ENCODE data around the gene GBF1.
"Not testable (repeated sequence)": the region's sequence is repeated elsewhere in the genome, so short reads cannot be mapped to it uniquely, and the experiment has no call there.

Gene GBF1

DNA sequence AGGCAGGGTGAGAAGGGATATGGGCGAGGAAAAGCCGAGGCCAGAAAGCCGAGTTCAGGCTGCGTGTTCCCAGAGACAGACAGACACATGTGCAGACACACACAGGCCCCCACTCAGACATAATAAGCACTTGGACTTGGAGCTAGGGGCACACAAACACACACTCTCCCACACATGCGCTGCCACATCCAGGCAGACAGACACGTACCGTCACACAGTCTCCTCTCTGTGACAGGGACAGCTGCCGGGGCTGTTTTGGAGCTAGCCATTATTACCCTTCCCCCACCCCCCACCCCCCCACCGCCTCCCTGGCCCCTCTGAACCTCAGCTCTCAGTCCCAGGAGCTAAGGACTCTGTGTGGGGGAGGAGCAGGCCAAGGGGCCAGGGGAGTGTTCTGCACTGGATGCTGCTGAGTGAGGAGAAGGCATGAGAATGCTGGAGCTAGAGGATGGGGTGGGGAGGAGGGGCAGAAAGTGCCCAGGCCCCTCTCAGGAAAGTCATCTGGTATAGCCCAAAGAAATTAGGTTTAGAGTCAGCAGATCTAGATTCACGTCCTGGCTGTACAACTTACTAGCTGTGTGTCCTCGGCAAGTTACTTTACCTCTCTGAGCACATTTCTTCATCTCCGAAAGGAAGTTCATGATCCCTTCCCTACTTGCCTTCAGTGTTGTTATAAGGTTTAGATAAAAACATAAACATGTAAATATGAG lies 10.3 kb upstream of the GBF1 start:
- no peak for DNase-seq

DNA sequence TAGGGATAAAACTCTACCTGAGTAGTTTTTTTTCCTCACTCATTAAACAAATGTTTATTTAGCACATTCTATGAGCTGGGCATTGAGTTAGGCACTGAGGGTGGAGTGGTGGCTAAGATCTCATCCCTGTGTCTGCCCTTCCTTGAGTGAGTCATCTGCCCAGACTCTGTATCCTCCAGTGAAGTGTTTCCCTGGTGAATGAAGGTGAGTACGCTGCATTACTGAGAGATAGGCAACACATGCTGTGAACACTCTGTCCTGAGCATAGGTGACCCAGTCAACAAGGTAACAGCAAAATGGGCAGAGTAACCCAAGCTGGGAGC lies 9.8 kb upstream of the GBF1 start:
- DNase-seq: no peak

DNA sequence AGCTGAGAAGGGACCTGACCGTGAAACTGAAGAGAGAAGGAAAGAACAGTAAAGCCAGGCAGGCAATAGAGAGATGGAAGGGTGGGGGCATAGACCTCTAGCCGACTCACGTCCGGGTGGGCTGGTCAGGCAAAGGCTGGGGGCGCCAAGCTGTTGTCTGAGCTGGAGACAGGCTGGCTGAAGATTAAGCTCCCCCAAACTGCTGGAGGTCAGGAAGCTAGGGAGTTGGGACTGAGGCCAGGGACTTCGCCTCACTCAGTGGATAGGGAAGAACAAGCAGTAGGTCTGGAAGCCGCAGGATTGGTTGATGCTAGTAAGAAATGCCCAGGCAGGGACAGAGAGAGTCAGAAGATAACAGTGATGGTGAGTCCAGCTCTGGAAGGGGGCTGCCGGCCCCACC lies 9.3 kb upstream of the GBF1 start:
- DNase-seq: no peak

DNA sequence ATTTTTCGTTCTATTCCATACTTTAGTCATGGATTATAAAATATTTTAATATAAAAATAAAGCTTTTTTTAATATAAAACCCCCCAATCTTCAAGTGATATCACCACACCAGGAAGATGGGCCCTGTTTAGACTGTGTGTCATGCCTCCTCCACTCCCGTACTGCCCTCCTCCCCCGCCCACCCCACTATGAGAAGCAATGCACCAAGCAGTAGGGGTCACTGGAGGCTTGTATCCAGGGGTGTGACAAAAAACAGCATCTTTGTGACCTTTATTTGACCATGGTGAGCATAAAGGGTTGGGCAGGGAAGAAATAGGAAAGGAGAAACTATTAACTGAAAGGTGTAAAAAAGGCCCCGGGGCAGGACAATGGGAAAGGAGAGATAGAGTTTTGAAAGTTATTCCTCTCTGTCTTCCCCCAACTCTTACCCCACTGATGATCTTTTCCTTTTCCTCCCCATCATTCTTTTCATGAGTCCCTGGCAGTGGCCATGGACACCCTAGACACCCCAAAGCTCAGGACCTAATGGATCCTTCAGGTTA lies 7.5 kb upstream of the GBF1 start:
- DNase-seq: no peak

DNA sequence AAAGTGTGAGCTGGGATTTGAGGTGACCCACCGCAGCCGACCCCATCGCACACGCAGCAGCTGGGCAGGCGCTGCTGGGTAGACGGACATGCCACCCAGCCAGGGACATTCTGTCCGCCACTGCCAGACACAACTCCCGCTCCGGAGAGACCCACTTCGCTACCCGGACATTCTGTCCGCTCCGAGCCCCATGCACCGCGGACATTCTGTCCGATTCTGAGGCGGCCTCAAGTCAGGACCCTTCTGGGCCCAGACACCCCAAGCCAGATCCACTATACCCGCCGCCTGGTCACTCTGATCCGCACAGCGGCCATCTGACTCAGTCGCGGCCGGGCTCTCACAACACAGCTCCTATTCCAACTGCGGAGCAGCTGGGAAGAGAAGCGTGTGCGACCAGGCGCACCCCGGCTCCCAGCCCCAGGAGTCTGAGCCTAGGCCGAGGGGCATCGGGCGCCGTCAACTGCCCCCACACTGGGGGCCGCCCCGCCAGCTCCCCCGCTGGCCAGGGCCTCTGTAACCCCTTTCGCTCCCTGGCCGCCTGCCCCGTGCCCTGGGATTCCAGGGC lies 4.8 kb upstream of the GBF1 start:
- no peak for DNase-seq

DNA sequence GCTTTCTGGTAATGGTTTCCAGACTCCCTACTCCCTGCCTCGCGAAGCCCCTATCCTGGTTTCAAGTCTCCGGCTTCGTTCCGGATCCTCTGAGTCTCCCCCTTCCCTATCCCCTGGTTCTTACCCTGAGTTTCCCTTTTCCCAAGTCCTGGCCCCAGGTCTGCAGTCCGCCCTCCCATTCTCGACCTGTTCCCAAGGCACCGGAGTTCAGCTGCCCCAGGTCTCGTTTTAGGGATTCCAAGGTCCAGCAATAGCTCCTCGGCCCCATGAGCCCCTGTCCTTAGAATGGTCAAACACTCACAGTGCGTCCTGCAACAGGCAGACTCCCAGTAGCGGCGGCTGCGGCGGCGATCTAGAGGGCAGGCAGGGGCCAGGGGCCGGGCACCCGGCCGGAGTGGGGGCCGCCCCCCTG lies 4.3 kb upstream of the GBF1 start:
- DNase-seq: no peak

DNA sequence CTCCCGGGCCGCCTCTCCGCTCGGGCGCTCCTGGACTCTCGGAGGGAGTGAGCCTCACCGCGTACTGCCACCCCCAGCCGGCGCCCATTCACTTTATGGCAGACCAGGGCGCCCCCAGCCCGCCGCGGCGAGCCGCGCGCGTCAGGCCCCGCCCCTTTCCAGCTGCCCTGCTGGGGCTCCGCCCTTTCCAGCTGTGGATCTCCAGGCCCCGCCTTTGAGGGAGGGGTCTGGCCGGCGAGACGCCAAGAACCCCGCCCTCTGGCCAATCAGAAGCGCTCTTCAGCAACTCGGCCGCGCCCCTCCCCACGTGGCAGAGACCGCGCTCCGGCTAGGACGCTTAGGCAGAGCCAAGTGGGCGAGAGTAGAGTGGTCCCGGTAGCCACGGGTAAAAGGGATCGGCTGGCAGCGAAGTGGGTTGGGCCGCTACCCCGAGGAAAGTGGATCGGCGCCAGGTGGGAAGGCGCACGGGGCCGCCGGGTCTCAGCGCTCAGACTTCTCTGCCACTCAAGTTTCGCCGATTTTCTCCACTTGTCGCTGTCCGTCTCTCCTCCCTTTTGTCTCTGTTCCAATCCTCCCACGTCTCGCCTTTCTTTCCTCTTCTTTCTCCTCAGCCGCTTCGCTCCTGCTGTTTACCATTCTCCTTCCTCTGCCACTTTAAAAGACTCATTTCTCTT lies 3.8 kb upstream of the GBF1 start, which contains the start of gene PITX3:
Gene PITX3 (minus strand): TSS at position 69 of the 674 bp plus-strand sequence. CDS start 9,432 bp downstream, outside the sequence.
- DNase-seq: peak; percentile 6

DNA sequence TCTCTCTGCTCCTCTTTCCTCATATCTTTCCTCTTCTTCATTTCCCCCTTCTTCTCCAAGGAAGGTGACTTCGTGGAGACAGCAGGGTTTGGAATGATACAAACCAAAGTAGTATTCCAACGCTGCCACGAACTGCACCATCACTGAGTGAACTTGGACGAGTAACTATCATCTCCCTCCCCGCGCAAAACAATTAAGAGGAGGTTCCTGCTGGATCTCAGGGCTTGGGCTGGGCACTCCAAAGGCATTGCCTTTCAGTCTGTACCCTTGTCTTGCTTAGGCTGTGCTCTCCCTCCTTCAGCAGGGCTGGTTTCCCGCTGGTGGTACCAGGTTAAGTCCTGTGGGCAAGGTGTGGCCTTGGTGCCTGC lies 3.2 kb upstream of the GBF1 start:
- DNase-seq: no peak

DNA sequence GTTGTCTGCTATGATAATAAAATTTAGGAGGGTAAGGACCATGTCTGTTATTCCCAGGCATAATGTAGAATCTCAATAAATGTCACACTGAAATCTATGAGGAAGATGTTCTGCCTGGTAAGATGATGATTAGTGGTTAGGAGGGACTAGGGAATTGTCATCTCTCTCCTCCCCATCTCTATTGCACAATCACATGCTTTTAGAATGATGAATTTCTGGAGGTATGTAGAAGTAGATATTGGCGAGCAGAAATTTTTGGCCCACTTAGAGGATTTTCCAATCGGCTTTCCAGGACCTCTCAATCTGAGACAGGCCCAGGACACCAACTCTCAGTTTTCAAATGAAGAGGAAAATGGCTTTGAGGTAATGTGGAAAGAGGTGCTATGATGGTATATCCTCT lies 2.0 kb upstream of the GBF1 start:
- DNase-seq: no peak

DNA sequence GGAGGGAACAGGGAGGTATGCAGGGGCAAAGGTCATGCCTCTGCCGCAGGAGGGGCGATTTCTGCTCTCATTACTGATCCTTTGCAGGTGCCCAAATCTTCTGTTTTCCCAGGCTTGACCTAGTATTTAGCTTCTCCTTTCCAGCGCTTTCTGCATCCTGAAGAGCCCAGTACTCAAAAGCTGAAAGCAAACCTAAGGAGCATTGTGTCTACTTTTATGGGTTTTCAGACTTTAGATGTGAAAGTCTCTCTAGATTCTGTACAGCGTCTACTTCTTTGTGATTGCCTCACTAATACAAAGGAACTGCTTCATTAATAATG lies 560 bp downstream of the GBF1 start:
- no peak for DNase-seq

DNA sequence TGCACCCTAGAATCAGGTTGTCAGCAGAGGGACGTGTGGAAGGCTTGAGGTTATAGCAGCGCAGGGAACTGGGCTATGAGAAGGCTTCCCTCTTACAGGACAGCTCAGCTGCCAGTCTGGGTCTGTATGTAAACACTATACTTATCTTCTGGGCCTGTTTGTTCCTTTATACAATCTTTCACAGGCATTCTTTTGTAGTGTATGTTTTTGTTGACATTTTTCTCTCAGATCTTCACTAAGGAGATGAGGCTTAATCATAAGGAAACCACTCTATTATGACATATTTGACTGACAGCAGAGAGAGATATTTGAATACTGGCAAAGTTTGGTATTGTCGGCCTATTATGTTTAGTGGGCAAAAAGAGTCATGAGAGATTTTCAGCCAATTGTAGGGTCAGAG lies 929 bp downstream of the GBF1 start:
- no peak for DNase-seq

DNA sequence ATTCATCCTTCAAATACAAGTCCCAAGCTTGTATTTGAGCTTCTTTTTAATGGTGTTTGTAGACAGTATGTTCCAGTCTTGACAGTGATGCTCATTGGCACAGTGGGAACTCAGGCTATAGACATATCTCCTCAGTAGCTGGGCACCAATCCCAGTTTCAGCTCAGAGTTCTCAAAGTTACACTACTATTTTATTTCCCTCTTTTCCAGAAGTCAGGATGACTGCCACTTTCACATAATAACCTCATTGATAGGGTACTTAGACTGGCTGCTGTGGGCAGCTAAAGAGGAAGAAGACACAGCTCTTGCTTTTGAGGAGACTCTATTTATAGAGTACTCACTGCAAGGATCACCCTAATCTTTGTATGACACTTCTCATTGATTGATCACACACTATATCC lies 2.4 kb downstream of the GBF1 start:
- DNase-seq: no peak

DNA sequence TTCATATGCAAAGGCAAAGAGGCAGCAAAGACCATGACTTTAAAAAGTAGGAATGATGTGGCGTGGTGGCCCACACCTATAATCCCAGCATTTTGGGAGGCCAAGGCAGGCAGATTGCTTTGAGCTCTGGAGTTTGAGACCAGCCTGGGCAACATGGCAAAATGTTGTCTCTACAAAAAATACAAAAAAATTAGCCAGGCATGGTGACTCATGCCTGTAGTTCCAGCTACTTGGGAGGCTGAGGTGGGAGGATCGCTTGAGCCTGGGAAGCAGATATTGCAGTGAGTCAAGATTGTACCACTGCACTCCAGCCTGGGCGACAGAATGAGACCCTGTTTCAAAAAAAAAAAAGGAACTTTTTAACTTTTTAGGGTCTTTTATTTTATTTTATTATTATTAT lies 7.2 kb downstream of the GBF1 start:
- DNase-seq: not testable (repeated sequence)

DNA sequence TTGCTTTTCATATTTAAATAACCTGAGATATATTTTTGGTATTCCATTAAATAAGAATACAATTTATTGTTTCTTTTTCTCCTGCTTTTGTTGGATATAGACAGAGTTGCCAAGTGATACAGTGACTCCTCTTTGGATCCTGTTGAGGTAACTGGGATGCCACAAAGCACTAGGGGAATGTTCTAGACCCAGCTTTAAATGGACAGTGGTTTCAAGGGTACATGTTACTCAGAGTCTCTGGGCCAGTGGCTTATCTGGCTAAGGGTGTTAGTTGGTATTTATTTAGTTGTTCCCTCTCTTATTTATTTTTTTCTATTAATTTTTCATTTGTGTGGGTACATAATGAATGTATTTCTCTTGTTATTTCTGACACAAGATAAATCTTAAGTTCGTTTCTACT lies 9.1 kb downstream of the GBF1 start:
- DNase-seq: no peak

DNA sequence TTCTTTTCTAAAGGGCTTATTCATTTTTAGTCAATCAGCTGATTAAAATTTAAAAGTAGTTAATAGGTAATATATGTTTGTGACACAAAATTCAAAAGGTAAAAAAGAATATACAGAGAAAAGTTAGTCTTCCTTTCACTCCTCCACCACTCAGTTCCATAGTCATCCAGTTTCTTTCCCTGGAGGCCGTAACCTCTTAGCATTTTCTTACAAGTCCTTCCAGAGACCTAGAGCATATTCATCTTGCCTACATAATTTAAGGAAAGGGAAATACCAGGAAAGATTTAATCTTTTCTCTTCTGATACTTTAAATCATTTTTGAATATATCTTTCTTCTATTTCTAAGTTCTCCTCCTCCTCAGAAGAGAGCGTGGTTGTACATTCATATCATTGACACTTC lies 10.1 kb downstream of the GBF1 start:
- DNase-seq: no peak

DNA sequence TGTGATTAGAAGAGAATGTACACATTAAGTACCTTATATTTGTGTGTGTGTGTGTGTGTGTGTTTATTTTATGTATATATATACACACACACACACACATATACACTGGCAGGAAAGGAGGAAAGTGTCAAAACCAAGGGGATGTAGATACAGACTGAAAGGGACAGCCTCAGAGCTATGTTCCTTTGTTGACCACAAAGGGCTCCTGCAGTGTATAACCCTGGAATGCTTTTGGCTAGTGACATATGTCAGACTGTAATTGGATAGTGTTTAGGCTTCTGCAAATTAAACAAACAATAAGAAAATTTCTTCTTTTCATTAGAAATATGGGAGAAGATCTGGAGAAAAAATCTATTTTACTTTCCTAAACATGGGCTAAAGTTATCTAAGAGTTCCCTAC lies 15.9 kb downstream of the GBF1 start:
- DNase-seq: no peak

DNA sequence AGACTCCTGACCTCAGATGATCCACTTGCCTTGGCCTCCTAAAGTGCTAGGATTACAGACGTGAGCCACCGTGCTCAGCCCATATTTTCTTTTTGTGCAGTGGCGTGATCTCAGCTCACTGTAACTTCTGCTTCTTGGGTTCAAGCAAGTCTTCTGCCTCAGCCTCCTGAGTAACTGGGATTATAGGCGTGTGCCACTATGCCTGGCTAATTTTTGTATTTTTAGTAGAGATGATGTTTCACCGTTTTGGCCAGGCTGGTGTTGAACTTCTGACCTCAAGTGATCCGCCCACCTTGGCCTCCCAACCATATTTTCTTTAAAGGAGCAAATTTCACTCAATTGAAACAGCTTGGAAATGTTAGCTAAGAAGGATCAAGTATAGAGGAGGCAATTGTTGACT lies 16.5 kb downstream of the GBF1 start:
- DNase-seq: no peak

DNA sequence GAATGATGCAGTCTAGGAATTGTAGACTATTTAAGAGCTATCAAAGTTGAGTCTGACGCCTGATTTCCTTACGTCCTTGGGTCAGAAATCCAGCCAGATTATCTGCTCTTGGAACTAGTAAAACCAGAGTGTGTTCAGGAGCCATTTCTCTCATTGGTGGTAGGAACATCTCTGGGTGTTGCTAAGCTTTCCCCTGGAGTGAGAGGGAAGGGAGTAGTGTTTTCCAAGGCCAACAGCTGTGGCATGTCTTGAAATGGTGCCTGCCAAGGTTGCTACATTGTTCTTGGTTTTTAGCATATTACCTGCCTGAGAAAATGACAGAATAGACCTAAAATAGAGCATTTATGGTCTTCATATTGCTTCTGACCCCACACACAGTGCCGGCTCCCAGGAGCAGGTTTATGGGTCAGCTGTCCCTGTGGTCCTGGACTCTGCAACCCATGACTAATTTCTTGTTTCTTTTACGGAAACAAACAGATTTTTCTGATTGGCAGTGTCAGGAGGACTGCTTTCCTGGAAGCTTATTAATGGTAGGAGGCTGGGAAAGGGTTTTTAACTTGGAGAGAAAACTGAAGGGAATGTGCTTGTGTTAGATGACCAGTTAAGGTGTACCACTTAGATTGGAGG lies 17.5 kb downstream of the GBF1 start:
- DNase-seq: no peak

DNA sequence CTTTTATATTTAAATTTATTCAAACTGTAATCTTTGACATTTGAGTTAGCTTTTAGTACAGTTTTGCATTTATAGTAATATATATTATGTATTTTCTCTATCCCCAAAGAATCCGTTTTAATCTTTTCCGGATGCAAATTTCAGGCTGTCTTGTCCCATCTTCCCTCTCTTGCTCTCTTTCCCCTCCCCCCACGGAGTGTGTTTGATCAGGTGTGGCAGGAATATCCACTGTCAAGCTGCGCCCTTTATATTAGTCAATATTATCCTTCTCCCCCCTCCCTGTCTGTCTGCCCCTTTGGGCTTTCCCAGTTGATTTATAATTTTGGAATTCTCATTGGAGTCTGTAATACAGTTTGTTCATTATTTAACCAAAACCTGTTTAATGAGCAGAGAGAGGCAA lies 19.0 kb downstream of the GBF1 start:
- DNase-seq: no peak

DNA sequence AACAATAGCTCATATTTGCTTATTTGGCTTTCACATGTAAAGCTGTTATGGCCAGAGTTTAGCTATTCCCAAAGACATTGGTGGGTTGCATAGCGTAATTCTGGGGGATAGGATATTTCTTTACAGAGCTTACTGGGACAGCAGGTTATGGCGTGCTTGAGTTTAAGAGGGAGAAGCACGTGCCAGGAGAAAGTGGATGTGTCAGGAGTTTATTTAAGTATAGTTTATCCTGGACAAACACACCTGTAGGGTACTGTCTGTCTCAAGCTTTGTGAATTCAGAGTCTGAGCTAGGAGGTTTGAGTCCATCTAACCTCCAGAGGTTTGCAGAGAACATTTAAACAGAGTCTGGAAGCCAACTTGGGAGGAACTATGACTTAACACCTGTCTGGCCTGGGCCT lies 21.3 kb downstream of the GBF1 start:
- no peak for DNase-seq

DNA sequence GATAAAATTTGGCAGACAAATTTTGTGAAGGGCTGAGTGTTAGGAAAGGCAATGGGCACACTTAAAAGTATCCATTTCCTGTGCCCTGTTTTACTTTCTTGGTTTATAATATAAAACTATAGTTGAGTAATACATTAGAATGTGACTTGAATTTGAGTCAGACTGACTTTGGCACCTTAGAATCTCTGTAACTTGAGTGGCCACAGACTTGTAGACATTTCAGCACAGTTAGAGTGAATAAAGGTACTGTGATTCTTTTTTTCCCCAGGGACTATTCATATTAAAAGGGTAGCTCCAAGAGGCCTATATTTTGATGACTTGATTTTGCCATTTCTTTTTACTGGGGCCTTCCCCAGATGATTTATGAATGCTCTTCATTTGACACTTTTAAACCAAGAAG lies 22.4 kb downstream of the GBF1 start:
- DNase-seq: no peak

DNA sequence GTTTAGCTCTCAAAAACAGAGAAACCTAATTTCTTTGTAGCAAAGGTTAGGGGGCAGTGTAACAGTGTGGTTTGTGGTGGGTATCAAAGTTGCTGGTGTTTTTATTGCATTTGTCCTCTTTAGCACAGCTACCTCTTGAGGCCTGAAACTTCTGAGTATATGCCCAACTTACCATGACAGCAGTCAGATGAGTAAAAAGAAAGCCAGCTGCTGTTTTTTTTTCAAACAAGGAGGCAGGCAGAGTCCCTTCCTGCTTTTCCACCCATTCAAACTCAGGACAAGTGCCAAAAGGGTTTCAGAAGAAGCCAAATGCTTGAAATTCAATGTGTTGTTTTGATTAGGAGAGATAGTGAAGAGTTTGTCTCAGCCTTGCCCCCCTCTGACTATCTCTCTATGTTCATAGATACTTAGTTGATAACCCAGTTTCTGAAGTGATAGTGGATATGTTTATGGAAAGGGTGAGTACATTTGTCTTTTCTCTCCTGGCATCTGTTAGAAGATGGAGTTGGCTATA lies 23.1 kb downstream of the GBF1 start:
- no peak for DNase-seq

DNA sequence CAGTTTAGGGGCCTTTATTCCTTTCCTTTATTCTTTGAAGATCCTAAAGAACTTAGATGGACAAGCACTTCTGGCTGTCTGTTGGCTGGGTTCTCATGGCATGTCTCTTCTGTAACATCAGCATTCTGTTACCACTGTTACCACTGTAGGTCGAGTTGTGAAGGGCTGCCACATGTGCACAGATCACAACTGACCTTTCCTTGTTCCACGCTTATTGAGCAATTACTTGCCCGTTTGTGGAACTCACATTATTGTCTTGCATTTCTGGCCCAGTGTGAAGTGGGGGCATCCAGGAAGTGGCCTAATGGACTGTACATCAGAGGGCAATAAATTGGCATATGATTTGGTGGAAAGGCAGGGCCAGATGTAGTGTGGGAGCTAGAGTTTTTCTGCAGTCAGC lies 23.7 kb downstream of the GBF1 start:
- DNase-seq: no peak

DNA sequence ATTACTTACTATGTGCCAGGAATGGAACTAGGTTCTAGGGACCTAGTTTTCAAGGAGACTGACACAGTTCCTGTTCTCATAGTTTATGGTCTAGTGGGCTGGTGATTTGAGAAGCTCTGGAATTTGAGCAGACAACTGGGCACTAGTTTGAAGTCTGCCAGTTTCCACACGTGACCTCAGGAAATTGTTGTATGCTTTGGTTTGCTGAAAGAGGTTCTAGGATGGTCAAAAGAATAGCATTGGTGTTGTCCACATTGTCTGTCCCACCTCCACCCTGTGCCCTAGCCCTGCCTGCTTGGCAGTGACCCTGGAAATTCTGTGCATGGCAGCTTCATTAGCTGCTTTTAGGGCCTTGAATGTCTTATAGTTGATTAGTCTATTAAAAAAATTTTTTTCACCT lies 28.7 kb downstream of the GBF1 start:
- no peak for DNase-seq

Data from DMS 273 treated with DMSO at 0.1 percent for 48 hours (cell line).